ENCODE data around the gene SLC50A1.
"Not testable (repeated sequence)": the region's sequence is repeated elsewhere in the genome, so short reads cannot be mapped to it uniquely, and the experiment has no call there.

SLC50A1 gene

DNA sequence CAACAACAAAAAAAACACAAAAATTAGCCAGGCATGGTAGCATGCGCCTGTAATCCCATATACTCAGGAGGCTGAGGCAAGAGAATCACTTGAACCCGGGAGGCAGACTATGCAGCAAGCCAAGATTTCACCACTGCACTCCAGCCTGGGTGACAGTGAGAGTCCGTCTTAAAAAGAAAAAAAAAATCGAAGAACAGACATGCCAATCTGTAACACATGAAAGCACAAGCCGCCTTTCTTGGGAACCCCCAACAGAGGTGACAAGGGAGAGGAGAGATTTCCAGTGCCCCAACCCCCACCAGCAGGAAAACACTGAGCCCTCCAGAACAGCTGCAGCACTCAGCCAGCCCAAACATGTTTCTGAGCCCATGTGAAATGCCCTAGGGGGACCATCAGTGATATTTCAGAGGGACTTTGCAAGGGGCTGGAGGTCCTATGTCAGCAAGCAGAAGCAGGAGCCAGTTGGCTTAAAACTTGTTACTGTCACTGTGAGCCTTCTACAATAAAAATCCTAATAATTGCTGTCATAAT is 22.1 kb upstream of the SLC50A1 start:
- TF ChIP-seq, protein P1, sequence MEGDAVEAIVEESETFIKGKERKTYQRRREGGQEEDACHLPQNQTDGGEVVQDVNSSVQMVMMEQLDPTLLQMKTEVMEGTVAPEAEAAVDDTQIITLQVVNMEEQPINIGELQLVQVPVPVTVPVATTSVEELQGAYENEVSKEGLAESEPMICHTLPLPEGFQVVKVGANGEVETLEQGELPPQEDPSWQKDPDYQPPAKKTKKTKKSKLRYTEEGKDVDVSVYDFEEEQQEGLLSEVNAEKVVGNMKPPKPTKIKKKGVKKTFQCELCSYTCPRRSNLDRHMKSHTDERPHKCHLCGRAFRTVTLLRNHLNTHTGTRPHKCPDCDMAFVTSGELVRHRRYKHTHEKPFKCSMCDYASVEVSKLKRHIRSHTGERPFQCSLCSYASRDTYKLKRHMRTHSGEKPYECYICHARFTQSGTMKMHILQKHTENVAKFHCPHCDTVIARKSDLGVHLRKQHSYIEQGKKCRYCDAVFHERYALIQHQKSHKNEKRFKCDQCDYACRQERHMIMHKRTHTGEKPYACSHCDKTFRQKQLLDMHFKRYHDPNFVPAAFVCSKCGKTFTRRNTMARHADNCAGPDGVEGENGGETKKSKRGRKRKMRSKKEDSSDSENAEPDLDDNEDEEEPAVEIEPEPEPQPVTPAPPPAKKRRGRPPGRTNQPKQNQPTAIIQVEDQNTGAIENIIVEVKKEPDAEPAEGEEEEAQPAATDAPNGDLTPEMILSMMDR (IDR thresholded peaks at IDR 0.05; ENCODE audit: low read depth, low read length, missing control alignments): no peak
- in situ Hi-C loops (cut with HindIII; ENCODE audit: low sequenced_read_pairs): loop anchor here (5.0 kb wide), 1 partner anchor 54 kb away; no protein-coding TSS in a partner anchor
- no peak for DNase-seq (ENCODE audit: low read depth)

DNA sequence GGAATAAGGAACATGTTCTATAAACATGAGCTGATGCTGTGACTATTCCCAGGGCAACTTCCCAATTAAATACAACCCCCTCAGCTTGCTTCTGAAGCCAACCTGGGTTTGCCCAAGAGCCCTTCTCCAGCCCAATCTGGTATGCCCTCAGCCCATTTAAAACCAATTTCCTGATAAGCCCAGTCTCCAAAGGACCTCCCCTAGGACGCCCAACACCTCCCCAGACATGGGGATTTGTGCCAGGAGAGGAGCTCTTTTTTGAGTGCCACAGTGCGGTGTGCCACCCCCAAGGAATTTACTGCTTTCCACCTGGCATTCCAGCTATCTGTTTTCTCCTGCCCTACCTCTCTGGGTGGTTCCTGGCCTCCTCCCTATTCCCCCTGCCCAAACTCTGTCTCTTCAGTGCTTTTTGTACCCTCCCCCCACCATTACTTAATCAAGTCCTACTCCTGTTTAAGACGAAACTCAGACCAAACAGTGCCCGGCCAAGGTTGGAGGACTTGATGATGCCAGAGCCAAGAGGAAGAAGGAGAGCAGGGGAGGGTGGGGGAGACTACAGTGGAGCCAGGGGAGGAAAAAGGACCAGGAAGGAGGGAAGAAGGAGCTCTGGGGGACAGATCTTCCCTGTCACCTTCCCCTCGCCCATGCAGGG is 19.4 kb upstream of the SLC50A1 start:
- in situ Hi-C loops (cut with HindIII; ENCODE audit: low sequenced_read_pairs): no loop called here
- no peak overlapping the region for H3K4me3 ChIP-seq (ENCODE audit: low read depth, low read length)
- TF ChIP-seq, protein P1 (IDR thresholded peaks at IDR 0.05; ENCODE audit: low read depth, low read length, missing control alignments): no peak
- no peak for DNase-seq (ENCODE audit: low read depth)

More for the DNA sequence above, 22.1 kb upstream of the SLC50A1 start:
- no peak overlapping the region for H3K4me3 ChIP-seq (ENCODE audit: low read depth, low read length)

DNA sequence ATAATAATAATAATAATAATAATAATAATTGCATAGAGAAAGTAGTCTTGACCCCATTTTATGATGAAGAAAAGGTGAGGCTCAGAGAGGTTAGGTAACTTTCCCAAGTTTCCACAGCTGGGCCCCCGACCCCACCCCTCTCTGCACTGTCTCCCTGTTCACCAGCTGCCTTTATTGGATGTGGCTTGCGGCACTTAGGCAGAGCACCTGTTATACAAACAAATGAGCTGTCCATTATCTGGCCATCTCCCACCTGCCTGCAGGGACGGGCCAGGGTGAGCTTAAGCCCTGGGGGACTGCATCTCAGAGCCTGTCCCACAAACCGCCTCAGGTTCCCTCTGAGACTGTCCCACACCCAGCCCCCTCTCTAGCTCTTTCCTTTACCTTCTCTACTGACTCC is 18.0 kb upstream of the SLC50A1 start:
- H3K4me3 ChIP-seq (ENCODE audit: low read depth, low read length): no peak overlapping the region
- in situ Hi-C loops (cut with HindIII; ENCODE audit: low sequenced_read_pairs): no loop called here
- TF ChIP-seq, protein P1 (IDR thresholded peaks at IDR 0.05; ENCODE audit: low read depth, low read length, missing control alignments): no peak
- no peak for DNase-seq (ENCODE audit: low read depth)

DNA sequence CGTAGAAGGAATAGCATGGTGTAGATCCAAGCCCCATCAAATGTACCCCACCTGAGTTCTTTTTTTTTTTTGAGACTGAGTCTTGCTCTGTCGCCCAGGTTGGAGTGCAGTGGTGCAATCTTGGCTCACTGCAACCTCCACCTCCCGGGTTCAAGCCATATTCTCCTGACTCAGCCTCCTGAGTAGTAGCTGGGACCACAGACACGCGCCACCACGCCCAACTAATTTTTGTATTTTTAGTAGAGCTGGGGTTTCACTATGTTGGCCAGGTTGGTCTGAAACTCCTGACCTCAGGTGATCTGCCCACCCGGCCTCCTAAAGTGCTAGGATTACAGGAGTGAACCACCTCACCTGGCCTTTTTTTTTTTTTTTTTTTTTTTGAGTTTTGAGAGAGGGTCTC is 17.6 kb upstream of the SLC50A1 start:
- in situ Hi-C loops (cut with HindIII; ENCODE audit: low sequenced_read_pairs); DNase-seq (ENCODE audit: low read depth); H3K4me3 ChIP-seq (ENCODE audit: low read depth, low read length): not testable (repeated sequence)

DNA sequence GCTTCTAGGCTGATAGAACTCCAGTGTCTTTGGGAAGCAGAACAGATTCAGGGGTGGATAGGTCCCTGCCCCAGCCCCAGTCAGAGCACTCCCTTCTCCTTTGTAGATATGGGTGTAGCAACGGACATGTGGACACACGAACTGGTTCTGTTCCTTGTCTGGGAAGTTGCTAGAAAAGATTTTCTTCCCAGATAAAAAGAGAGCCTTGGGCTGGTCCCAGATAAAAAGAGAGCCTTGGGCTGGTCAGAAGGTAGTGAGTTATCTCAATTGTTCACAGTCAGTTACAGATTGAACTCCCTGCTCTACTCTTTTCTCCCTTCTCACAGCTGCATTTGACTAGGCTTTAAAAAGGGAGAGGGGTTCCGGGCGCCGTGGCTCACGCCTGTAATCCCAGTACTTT is 15.4 kb upstream of the SLC50A1 start:
- TF ChIP-seq, protein P1 (IDR thresholded peaks at IDR 0.05; ENCODE audit: low read depth, low read length, missing control alignments): no peak
- in situ Hi-C loops (cut with HindIII; ENCODE audit: low sequenced_read_pairs): no loop called here
- no peak overlapping the region for H3K4me3 ChIP-seq (ENCODE audit: low read depth, low read length)
- DNase-seq (ENCODE audit: low read depth): no peak

DNA sequence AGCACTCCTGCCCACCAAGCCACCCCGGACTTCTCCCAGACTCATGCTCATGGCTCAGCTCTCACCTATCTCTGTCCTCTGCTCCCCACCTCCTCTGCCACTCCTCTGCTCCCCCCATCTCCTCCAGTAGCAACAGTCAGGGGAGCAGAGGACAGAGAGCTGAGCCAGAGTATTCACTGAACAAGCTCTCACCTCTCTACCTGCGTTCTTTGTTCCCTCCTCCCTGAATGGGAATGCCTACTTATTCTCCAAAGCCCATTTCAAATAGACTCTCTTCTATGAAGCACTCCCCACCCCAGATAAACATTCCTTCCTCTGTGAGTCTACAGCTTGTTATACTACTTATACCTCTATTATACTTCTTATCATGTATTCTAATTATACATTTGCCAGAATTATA is 14.4 kb upstream of the SLC50A1 start:
- in situ Hi-C loops (cut with HindIII; ENCODE audit: low sequenced_read_pairs): no loop called here

DNA sequence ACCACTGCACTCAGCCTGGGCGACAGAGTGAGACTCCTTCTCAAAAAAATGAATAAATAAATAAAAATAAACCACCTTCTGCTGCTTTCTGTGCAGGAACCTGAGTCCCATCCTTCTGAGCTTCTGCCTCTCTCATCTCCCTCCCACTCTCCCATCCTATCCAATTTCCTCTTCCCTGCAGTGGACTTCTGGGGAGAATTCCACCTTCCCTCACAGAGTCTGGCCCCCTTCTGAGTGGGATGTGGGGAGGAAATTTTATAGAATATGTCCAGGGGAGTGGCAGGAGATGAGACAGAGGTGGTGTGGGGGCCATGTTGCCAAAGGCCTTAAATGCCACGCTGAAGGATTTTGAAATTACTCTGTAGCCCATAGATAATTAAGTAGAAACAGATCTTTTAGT is 13.3 kb upstream of the SLC50A1 start:
- no peak for DNase-seq (ENCODE audit: low read depth)
- in situ Hi-C loops (cut with HindIII; ENCODE audit: low sequenced_read_pairs): no loop called here
- no peak overlapping the region for H3K4me3 ChIP-seq (ENCODE audit: low read depth, low read length)
- TF ChIP-seq, protein P1 (IDR thresholded peaks at IDR 0.05; ENCODE audit: low read depth, low read length, missing control alignments): no peak

More for the DNA sequence above, 14.4 kb upstream of the SLC50A1 start:
- TF ChIP-seq, protein P1 (IDR thresholded peaks at IDR 0.05; ENCODE audit: low read depth, low read length, missing control alignments): no peak
- H3K4me3 ChIP-seq (ENCODE audit: low read depth, low read length): no peak overlapping the region
- no peak for DNase-seq (ENCODE audit: low read depth)
